Stimulated activated naive CD8-positive, alpha-beta T cell treated with anti-CD3 and anti-CD28 coated beads, Interleukin-15, amount 100 ng/mL, for 72 hours (primary cell): ENCODE results near the gene FBXW11.
"Not testable (repeated sequence)": the region's sequence is repeated elsewhere in the genome, so short reads cannot be mapped to it uniquely, and the experiment has no call there.

Source experiments
- ATAC-seq: fragments of 150-1000 bp; cut with Tn5 transposase; 2 replicates; pipeline ENCODE4 v1.10.0; 2021; ENCODE audit warnings: mild to moderate bottlenecking, moderate library complexity
- DNase-seq, 2 donors: peaks; one replicate each; pipeline ENCODE4 v3.0.0; 2021 to 2022
- H3K27ac Mint-ChIP-seq, 2 donors: one replicate each; pipeline ENCODE4 v1.8.0; 2022; ENCODE audit warnings: mild to moderate bottlenecking in 2 of 2, mixed read lengths in 2 of 2, moderate library complexity in 2 of 2
- H3K27me3 Mint-ChIP-seq: one replicate; pipeline ENCODE4 v1.8.0; 2022; ENCODE audit warnings: mixed read lengths
- H3K4me1 Mint-ChIP-seq: one replicate; pipeline ENCODE4 v1.8.0; 2022; ENCODE audit warnings: mild to moderate bottlenecking, mixed read lengths
- H3K4me3 Mint-ChIP-seq, 2 donors: one replicate each; pipeline ENCODE4 v1.8.0; 2022; ENCODE audit warnings: mild to moderate bottlenecking in 2 of 2, mixed read lengths in 2 of 2, moderate library complexity in 1 of 2
- H3K9me3 Mint-ChIP-seq, 2 donors: one replicate each; pipeline ENCODE4 v1.8.0; 2022; ENCODE audit warnings: mixed read lengths in 2 of 2

Gene FBXW11

GRCh38 chr5:172038167-172038566, 31.7 kb upstream of the FBXW11 start:
- Mint-ChIP-seq H3K4me1 (peaks cover 37% of the 10 kb centered on the region), H3K27me3 (no peaks in the 10 kb centered on the region), H3K4me3 (no peak overlapping the region), H3K9me3 (no peaks in the 10 kb centered on the region), H3K27ac (peak overlapping the region in 1 of 2 donors; percentile 22)
- DNase-seq (no peak), ATAC-seq (no peak)

DNA sequence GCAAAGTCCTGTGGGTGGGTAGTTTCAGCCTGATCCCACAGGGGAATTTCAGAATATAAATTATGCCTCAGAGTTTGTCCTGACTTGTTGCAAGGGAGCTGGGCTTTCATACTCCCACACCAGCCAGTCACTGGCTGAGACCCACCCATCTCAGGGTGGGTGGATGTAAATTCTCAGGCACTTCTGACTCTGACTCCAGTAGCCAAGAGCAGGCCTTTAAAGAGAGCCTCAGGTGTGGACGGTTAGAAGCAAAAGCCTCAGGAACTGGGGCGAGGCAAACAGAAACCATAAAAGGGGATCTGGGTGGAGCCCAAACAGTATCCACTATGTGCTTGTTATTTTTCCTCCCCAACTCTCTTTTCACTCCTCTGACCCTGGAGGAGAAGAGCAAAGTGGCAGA, 28.6 kb upstream of the FBXW11 start:
- Mint-ChIP-seq H3K27me3 (no peaks in the 10 kb centered on the region), H3K9me3 (peaks cover 8 to 12% of the 10 kb centered on the region in 2 donors), H3K4me3 (peak overlapping the region in 1 of 2 donors; percentile 0), H3K27ac (peak overlapping the region; percentile 29 to 44), H3K4me1 (peaks cover 32% of the 10 kb centered on the region)
- DNase-seq (no peak), ATAC-seq (peak; percentile 83)

GRCh38 chr5:172031894-172032461, 25.5 kb upstream of the FBXW11 start:
- H3K9me3 Mint-ChIP-seq = peaks cover 8 to 12% of the 10 kb centered on the region in 2 donors
- ATAC-seq = no peak
- H3K4me1 Mint-ChIP-seq = peaks cover 21% of the 10 kb centered on the region
- DNase-seq = no peak
- no peaks in the 10 kb centered on the region for H3K27me3 Mint-ChIP-seq
- no peak overlapping the region for H3K27ac Mint-ChIP-seq
- no peak overlapping the region for H3K4me3 Mint-ChIP-seq

DNA sequence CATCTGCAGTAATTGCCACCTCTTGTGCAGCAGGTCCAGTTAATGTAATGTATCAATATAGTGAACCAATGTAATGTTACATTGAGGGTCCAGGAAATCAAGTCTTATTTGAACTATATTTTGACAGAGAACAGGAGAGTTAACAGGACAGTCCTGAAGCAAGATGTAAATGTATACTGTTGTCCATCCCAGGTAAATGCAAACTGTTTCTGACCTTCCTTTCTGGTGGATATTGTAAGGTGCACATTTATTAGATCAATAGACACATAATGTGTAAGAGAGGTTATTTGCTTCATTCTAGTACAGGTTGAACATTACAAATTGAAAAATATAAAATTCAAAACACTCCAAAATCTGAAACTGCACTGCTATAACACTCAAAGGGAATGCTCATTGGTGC, 23.4 kb upstream of the FBXW11 start:
- no peak overlapping the region for H3K27ac Mint-ChIP-seq
- no peaks in the 10 kb centered on the region for H3K27me3 Mint-ChIP-seq
- no peak for DNase-seq
- H3K9me3 Mint-ChIP-seq = peaks cover 8 to 12% of the 10 kb centered on the region in 2 donors
- H3K4me3 Mint-ChIP-seq = no peak overlapping the region
- H3K4me1 Mint-ChIP-seq = peaks cover 14% of the 10 kb centered on the region
- ATAC-seq = no peak

DNA sequence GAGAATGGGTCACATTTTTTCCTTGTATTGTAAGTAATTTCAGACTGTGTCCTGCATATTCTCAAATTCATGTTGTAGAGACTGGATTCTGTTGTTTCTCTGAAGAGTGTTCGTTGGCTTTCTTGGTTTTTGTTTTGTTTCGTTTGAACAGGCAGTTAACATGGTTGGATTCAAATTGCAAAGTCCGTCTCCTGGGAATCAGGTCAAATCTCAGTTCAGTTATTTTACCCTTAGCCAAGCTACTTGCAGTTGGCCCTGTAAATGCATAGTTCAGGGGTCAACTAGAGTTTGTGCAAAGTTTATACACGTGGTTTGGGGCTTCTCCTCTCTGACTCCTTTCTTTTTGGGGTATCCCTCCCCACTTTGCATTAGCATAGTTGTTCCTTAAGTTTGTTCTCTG, 21.7 kb upstream of the FBXW11 start:
- Mint-ChIP-seq H3K4me1 (peaks cover 2% of the 10 kb centered on the region), H3K27me3 (no peaks in the 10 kb centered on the region), H3K9me3 (peaks cover 8 to 12% of the 10 kb centered on the region in 2 donors), H3K4me3 (no peak overlapping the region), H3K27ac (no peak overlapping the region)
- no peak for ATAC-seq
- DNase-seq = no peak

DNA sequence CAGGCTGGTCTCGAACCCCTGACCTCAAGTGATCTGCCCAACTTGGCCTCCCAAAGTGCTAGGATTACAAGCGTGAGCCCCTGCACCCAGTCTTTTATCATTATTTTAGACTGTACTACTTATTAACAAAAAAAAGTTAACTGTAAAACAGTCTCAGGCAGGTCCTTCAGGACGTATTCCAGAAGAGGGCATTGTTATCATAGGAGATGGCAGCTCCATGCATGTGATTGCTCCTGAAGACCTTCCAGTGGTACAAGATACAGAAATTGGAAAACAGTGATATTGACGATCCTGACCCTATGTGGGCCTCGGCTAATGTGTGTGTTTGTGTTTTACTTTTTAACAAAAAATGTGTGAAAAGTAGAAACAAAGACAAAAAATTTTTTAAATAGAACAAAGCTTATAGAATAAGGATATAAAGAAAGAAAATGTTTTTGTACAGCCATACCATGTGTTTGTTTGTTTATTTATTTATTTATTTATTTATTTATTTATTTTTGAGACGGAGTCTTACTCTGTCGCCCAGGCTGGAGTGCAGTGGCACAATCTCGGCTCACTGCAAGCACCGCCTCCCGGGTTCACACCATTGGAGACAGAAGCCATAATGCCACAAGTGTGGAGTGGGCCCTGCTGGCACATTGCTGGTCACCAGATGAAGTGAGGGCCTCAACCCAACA, 13.8 kb upstream of the FBXW11 start:
- H3K27me3 Mint-ChIP-seq, H3K27ac Mint-ChIP-seq, H3K9me3 Mint-ChIP-seq, ATAC-seq, DNase-seq, H3K4me3 Mint-ChIP-seq, H3K4me1 Mint-ChIP-seq: not testable (repeated sequence)

GRCh38 chr5:172015346-172015745, 8.9 kb upstream of the FBXW11 start:
- H3K27me3 Mint-ChIP-seq = no peaks in the 10 kb centered on the region
- peaks cover 2% of the 10 kb centered on the region for H3K4me1 Mint-ChIP-seq
- no peak for DNase-seq
- no peak overlapping the region for H3K4me3 Mint-ChIP-seq
- H3K9me3 Mint-ChIP-seq = no peaks in the 10 kb centered on the region
- H3K27ac Mint-ChIP-seq = no peak overlapping the region
- no peak for ATAC-seq

- ATAC-seq (no peak), DNase-seq (no peak)
- H3K27ac Mint-ChIP-seq = no peak overlapping the region
- peaks cover 25% of the 10 kb centered on the region for H3K4me1 Mint-ChIP-seq
- no peaks in the 10 kb centered on the region for H3K9me3 Mint-ChIP-seq
- no peaks in the 10 kb centered on the region for H3K27me3 Mint-ChIP-seq
- no peak overlapping the region for H3K4me3 Mint-ChIP-seq
Measured at GRCh38 chr5:172010278-172010677, 3.8 kb upstream of the FBXW11 start.

- Mint-ChIP-seq H3K9me3 (no peaks in the 10 kb centered on the region), H3K27ac (no peak overlapping the region), H3K27me3 (no peaks in the 10 kb centered on the region), H3K4me1 (peaks cover 29% of the 10 kb centered on the region), H3K4me3 (no peak overlapping the region)
- ATAC-seq (no peak), DNase-seq (no peak)
Measured at GRCh38 chr5:172009536-172010270, 3.3 kb upstream of the FBXW11 start.

DNA sequence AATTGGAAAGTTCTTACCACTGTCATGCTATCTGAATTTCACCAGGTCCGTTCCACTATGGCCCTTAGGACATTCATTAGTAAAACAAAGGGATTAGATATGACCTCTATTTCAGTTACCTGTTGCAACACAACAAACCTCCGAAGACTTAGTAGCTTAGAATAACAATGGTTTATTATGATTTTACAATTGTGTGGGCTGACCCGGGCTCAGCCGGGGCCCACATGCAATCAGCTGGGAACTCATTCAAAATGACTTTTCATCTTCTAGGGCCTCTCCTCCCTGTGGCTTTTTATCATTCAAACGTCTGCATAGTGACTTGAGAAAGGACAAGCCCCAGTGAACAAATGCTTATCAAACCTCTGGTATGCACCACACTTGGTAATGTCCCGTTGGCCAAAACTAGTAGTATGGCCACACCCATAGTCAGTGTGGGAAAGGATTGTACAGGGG, 2.3 kb upstream of the FBXW11 start:
- Mint-ChIP-seq H3K4me3 (peak overlapping the region in 1 of 2 donors; percentile 99), H3K4me1 (peaks cover 34% of the 10 kb centered on the region), H3K27me3 (no peaks in the 10 kb centered on the region), H3K9me3 (no peaks in the 10 kb centered on the region), H3K27ac (no peak overlapping the region)
- ATAC-seq (no peak), DNase-seq (no peak)

DNA sequence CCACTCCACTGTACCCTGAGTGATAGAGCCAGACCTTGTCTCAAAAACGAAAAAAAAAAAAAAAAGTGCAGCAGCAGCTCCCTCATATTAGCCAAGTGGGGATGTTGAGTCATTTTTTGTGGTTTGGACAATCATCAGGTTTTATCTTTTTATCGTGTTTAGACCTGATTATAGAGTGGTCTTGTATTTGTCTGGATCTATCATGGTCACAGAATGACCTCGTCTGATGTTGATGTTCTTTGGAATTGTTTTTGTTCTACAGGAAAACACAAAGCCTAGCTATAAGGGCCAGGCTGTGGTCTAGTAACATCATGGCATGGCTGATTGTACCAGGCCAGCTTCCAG, 1.6 kb upstream of the FBXW11 start:
- H3K27me3 Mint-ChIP-seq = no peaks in the 10 kb centered on the region
- no peak for ATAC-seq
- peak overlapping the region; percentile 91 to 99 for H3K4me3 Mint-ChIP-seq
- peak overlapping the region in 1 of 2 donors; percentile 82 for H3K27ac Mint-ChIP-seq
- DNase-seq = no peak
- peaks cover 40% of the 10 kb centered on the region for H3K4me1 Mint-ChIP-seq
- no peaks in the 10 kb centered on the region for H3K9me3 Mint-ChIP-seq

DNA sequence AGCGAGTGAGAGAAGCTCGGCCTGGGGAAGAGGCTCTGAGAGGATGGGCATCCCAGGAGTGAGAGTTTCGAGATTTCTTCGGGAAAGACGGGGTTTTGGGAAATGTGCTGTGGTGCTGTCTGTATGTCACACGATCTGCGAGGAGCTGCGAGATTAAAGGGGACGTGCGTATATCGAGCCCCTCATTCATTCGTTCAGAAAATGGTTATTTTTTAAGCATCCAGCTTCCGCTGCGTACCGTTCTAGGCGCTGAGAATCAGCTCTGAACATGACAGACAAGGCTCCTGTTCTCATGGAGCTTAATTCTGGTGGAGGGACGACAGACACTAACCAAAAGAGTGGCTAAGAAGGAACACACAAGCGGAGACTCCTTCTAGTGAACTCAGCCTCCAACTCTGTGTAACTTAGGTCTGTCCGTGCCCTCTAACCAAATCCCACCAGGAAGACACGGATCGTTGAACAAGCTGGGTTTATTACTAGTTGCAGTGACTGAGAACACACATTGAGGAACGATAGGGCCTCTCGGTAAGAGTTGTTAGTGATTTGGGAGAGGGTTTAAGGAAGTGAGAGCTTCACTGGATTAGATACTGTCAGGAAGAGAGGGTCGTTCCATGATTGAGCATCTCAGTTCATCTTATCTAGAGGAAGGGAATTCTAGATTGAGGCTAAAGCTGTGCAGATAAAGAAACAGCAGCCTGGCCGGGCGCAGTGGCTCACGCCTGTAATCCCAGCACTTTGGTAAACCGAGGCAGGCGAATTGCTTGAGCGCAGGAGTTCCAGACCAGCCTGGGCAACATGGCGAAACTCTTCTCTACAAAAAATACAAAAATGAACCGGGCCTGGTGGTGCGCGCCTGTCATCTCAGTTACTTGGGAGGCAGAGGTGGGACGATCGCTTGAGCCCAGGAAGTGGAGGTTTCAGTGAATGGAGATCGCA, 1.0 kb upstream of the FBXW11 start:
- H3K4me1 Mint-ChIP-seq = peaks cover 47% of the 10 kb centered on the region
- no peak for ATAC-seq

DNA sequence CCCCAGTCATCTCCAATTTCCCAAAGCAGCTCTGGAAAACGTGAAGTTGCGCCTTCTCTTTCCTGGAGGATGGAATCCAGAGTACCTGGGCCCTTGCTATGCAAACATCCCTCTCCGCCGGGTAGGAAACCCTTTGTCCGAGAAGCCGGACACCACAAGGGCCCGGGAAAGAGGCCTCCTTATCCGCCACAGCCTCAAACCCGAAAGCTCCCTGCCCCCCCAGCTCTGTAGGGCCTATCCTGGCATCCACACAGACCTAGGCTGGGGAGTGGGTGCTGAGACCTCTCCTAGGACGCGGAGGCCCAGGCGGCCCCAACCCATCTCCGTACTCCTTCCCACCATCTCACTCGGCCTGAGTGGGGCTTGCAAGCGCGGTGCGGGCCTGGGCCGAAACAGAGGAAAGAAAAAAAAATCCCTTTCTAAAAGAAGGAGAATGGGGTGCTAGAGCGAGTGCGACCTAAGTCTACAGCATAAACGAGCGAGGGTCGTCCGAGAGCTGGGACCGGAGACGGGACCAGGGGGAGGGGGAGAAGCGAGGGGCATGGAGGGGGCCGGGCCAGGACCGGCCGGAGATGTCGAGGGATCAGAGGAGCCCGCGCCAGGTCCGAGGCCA, 624 bp downstream of the FBXW11 start:
- Mint-ChIP-seq H3K9me3 (no peaks in the 10 kb centered on the region), H3K4me1 (peaks cover 63% of the 10 kb centered on the region), H3K27ac (peak overlapping the region; percentile 94 to 99), H3K4me3 (peak overlapping the region; percentile 91 to 99), H3K27me3 (no peaks in the 10 kb centered on the region)
- peak; percentile 32 to 46 for DNase-seq
- ATAC-seq = peak; percentile 14

More for the DNA sequence above, 1.0 kb upstream of the FBXW11 start:
- Mint-ChIP-seq H3K27ac (peak overlapping the region; percentile 97 to 99), H3K27me3 (no peaks in the 10 kb centered on the region), H3K9me3 (no peaks in the 10 kb centered on the region), H3K4me3 (peak overlapping the region; percentile 91 to 99)
- no peak for DNase-seq

- Mint-ChIP-seq H3K4me1 (peaks cover 66% of the 10 kb centered on the region), H3K27me3 (no peaks in the 10 kb centered on the region), H3K27ac (peak overlapping the region; percentile 94 to 99), H3K9me3 (no peaks in the 10 kb centered on the region), H3K4me3 (peak overlapping the region; percentile 91 to 99)
- DNase-seq = peak; percentile 19 to 42
- ATAC-seq = no peak
Measured at GRCh38 chr5:172004824-172005237, 1.6 kb downstream of the FBXW11 start.

DNA sequence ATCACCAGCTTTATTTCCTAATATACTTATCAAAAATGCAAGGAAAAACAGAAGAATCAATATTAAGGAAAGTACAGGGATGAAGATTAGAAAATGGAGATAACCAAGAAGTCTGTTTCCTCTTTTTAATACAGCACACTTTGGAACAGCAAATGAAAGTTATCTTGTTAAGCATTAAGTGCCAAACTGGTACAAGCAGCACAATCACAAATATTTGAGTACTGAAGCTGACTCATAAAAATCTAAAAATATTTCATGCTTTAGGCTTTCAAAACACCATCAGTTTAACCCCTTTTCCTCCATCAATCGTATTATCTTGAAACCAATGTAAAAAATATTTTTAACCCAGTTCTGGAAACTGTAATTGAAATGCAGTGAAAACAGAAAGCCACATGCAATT, 2.7 kb downstream of the FBXW11 start:
- Mint-ChIP-seq H3K27me3 (no peaks in the 10 kb centered on the region), H3K27ac (peak overlapping the region; percentile 52 to 97), H3K4me3 (peak overlapping the region; percentile 76 to 83), H3K4me1 (peaks cover 69% of the 10 kb centered on the region), H3K9me3 (no peaks in the 10 kb centered on the region)
- no peak for ATAC-seq
- no peak for DNase-seq
